HUES48 (cell line): ENCODE results near the gene TRIM62.

Experiments used
- H3K27ac ChIP-seq: one replicate; pipeline ENCODE4 v1.7.0; 2013; ENCODE audit warnings: low read depth, low read length, inconsistent platforms
- H3K27me3 ChIP-seq: 2 replicates; pipeline ENCODE4 v1.6.1; 2013; ENCODE audit warnings: mild to moderate bottlenecking, low read length; ENCODE audit not compliant: control insufficient read depth, insufficient read depth
- H3K36me3 ChIP-seq: 2 replicates; pipeline ENCODE4 v1.6.1; 2013; ENCODE audit warnings: low read length; ENCODE audit not compliant: control insufficient read depth, insufficient read depth
- H3K4me1 ChIP-seq: 2 replicates; pipeline ENCODE4 v1.6.1; 2013; ENCODE audit warnings: mild to moderate bottlenecking, low read length; ENCODE audit not compliant: control insufficient read depth, insufficient read depth
- H3K4me3 ChIP-seq: 2 replicates; pipeline ENCODE4 v1.5.1; 2013; ENCODE audit warnings: mild to moderate bottlenecking, low read depth, low read length
- H3K9ac ChIP-seq: 2 replicates; pipeline ENCODE4 v1.6.1; 2013; ENCODE audit warnings: mild to moderate bottlenecking, low read depth, low read length, moderate library complexity
- H3K9me3 ChIP-seq: 2 replicates; pipeline ENCODE4 v1.6.1; 2013; ENCODE audit warnings: low read length; ENCODE audit not compliant: control insufficient read depth, insufficient read depth

Gene TRIM62

DNA sequence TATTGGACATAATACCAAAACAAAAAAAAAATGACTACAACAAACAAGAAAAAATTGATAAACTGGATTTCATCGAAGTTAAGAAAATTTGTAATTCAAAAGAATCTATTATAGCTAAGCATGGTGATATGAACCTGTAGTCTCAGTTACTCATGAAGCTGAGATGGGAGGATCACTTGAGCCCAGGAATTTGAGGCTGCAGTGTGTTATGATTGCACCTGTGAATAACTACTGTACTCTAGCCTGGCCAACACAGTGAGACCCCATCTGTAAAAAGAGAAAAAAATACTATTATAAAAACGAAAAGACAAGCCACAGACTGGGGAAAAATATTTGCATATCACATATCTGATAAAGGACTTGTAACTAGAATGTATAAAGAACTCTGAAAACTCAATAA, 24.5 kb upstream of the TRIM62 start:
- no peak overlapping the region for H3K4me3 ChIP-seq
- H3K9ac ChIP-seq = no peak overlapping the region
- no peak overlapping the region for H3K27ac ChIP-seq
- no peaks in the 10 kb centered on the region for H3K9me3 ChIP-seq
- no peaks in the 10 kb centered on the region for H3K4me1 ChIP-seq
- no peaks in the 10 kb centered on the region for H3K36me3 ChIP-seq
- no peaks in the 10 kb centered on the region for H3K27me3 ChIP-seq

DNA sequence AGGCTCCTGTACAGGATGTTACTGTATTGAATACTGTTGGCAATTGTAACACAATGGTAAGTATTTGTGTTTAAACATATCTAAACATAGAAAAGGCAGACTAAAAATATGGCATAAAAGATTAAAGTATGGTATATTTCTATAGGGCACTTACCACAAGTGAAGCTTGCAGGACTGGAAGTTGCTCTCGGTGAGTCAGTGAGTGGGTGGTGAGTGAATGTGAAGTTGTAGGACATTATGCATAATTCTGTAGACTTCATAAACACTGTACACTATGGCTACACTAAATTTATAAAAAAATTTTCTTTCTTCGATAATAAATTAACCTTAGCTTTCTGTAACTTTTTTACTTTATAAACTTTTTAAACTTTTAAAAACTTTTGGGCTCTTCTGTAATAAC, 13.7 kb upstream of the TRIM62 start:
- Histone ChIP-seq H3K36me3 (no peaks in the 10 kb centered on the region), H3K9ac (no peak overlapping the region), H3K27ac (no peak overlapping the region), H3K4me1 (no peaks in the 10 kb centered on the region), H3K4me3 (no peak overlapping the region), H3K9me3 (no peaks in the 10 kb centered on the region), H3K27me3 (no peaks in the 10 kb centered on the region; the same call in 1 of the 2 replicates)

DNA sequence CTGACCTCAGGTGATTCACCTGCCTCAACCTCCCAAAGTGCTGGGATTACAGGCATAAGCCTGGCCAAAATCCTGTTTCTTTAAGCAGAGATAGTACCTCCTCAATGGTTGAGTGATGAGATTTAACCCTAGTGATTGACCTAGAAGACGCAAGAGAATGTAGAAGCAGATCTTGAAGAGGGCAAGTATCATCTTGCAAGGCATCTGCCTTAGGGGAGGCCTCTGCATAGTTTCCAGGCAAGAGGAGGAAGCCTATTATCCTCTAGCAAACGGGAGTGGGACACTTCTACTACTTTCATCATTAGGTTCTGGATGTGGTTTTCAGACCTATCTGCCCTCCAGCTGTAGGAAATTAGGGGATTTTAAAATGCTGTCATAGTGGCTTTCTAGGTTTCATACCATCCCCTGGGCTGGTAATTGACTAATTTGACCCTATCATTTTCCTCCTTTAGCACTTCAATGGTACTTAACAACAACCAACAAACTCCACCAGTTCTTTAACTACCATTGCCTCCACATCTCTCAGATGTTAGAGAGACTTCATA, 10.0 kb upstream of the TRIM62 start:
- Histone ChIP-seq H3K9me3 (no peaks in the 10 kb centered on the region), H3K4me3 (no peak overlapping the region), H3K27ac (no peak overlapping the region), H3K4me1 (no peaks in the 10 kb centered on the region), H3K36me3 (no peaks in the 10 kb centered on the region), H3K9ac (no peak overlapping the region), H3K27me3 (no peaks in the 10 kb centered on the region; the same call in 1 of the 2 replicates)

DNA sequence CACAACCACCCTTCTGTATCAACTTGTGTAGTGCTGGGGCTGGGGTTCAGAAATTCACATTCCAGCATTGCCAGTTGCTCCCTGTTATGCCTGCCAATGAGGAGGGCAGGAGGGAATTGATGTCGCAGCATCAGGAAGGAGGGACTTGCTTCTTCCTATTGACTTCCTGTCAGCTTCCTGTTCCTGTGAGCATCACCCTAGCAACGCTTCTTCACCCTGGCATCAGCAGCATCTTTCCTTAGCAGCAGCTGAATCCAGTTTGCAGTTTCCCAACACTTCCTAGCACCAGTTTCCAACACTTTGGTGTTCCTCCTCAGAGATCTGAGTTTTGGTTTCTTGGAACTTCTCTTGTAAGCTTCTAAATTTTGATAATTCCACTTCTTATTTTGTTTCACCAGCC, 8.9 kb upstream of the TRIM62 start:
- H3K4me3 ChIP-seq = no peak overlapping the region

DNA sequence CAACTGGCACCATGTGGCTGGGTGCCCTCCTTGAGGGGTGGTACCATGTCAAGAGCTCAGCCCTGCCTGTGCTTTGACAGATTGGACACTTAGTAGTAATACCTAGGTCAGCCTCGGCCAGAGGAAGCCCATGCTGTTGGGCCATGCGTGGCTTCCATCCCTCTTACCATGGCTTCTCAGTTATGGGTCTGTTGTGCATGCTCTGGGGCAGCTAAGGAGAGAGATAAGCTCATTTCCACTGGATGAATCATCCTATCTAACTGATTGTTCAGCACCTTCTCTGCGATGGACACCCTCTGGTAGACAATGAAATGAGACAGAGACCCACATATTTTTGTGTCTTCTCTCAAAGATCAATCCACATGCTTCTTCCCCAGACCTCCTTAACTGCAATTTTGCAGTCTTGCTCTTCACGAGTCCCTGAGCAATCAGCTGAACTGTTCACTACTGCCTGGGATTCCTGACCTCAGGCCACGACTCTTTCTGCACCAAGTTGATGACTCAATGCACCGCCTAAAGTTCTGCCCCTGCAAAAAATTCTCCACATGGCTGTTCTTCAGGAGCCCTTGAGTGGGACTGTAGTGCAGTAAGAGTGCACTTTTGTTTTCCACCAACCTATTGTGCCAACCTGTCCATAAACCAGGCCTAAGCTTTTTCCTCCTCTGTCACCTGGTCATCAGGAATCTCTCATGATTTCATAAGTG, 6.9 kb upstream of the TRIM62 start:
- H3K9me3 ChIP-seq = no peaks in the 10 kb centered on the region
- no peaks in the 10 kb centered on the region for H3K4me1 ChIP-seq
- H3K27me3 ChIP-seq = no peaks in the 10 kb centered on the region; the same call in 1 of the 2 replicates
- no peaks in the 10 kb centered on the region for H3K36me3 ChIP-seq
- no peak overlapping the region for H3K27ac ChIP-seq
- H3K9ac ChIP-seq = no peak overlapping the region
- no peak overlapping the region for H3K4me3 ChIP-seq

More for the DNA sequence above, 8.9 kb upstream of the TRIM62 start:
- H3K9me3 ChIP-seq = no peaks in the 10 kb centered on the region
- no peaks in the 10 kb centered on the region for H3K36me3 ChIP-seq
- no peaks in the 10 kb centered on the region for H3K4me1 ChIP-seq
- H3K27me3 ChIP-seq = no peaks in the 10 kb centered on the region; the same call in 1 of the 2 replicates
- no peak overlapping the region for H3K27ac ChIP-seq
- no peak overlapping the region for H3K9ac ChIP-seq

DNA sequence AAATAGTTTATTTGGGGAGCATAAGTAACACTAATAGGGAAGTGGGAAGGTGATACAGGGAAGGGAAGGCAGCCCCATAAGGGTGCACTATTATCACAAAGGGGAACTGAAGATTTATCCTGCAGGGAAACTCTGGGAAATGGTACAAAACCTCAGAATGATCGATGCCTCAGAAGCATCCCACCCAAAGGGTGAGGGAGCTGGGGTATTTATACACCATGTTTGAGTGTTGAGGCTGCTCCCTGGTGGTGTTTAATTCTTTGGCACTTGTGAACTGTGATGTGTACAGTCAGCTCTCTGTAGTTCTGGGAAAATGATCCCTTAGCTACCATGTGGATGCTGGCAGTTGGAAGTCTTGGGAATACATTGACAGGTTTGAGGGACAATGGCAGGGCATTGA, 5.1 kb upstream of the TRIM62 start:
- H3K36me3 ChIP-seq = no peaks in the 10 kb centered on the region

DNA sequence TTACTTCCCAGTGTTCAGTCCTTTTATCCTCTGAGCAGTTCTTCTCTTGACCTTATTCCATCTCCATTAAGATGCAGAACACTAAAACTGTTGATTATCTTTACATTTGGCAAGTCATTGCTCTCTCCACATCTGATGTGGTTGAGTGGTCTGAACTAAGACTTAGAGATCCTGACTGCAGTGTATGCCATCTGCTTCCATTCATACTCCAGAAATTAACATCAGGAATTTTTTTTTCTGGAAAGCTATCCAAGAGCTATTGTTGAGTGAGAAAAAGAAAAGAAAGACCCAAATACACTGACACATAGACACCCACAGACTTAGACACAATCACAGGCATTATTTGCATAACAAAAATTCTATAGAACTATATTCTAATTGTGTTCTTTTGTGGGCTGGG, 3.7 kb upstream of the TRIM62 start:
- Histone ChIP-seq H3K9me3 (no peaks in the 10 kb centered on the region), H3K4me3 (no peak overlapping the region), H3K36me3 (no peaks in the 10 kb centered on the region), H3K9ac (no peak overlapping the region), H3K27ac (no peak overlapping the region), H3K4me1 (peaks cover 10% of the 10 kb centered on the region; the same call in 1 of the 2 replicates), H3K27me3 (no peaks in the 10 kb centered on the region; the same call in 1 of the 2 replicates)

More for the DNA sequence above, 5.1 kb upstream of the TRIM62 start:
- no peak overlapping the region for H3K4me3 ChIP-seq
- H3K9ac ChIP-seq = no peak overlapping the region
- H3K27me3 ChIP-seq = no peaks in the 10 kb centered on the region; the same call in 1 of the 2 replicates
- H3K27ac ChIP-seq = no peak overlapping the region
- peaks cover 10% of the 10 kb centered on the region; the same call in 1 of the 2 replicates for H3K4me1 ChIP-seq
- no peaks in the 10 kb centered on the region for H3K9me3 ChIP-seq

DNA sequence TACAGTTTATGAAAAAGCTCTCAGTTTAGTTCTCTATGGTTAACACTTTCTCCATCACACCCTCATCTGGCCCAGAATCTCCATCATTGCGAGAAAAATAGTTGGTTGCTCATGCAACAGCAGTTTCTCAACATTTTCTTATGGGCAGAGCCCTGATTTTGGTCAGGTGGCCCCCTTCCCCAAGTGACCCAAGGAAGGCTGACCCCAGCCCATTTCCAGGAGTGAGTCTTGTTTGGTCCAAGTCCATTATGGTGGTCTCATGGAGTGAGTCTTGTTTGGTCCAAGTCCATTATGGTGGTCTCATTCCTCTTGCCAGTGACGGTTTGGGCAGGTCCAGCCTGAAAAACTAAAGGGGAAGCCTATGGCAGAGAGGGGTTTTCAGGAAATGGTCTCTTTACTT, 1.5 kb upstream of the TRIM62 start:
- no peak overlapping the region for H3K9ac ChIP-seq

DNA sequence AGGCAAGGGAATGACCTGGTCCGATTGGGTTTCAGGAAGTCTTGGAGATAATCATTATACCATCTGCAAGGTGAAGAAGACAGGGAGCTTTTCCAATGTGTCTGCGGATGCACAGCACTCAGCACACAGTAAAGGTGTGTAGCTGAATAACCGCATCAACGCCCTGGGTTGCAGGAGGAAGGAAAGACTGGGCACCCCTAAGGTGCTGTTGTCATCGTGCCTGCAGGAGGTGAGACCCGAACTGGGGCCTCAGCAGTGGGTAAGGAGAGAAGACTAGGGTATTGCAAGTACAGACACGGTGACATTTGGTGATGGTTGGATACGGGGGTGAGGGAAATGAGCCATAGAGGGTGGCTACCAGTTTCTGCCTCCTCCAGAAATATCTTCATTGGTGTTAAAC, 1.1 kb upstream of the TRIM62 start:
- Histone ChIP-seq H3K4me3 (no peak overlapping the region), H3K27ac (no peak overlapping the region), H3K9ac (no peak overlapping the region), H3K4me1 (peaks cover 10% of the 10 kb centered on the region; the same call in 1 of the 2 replicates), H3K27me3 (no peaks in the 10 kb centered on the region; the same call in 1 of the 2 replicates), H3K36me3 (no peaks in the 10 kb centered on the region), H3K9me3 (no peaks in the 10 kb centered on the region)

More for the DNA sequence above, 1.5 kb upstream of the TRIM62 start:
- Histone ChIP-seq H3K9me3 (no peaks in the 10 kb centered on the region), H3K27me3 (no peaks in the 10 kb centered on the region; the same call in 1 of the 2 replicates), H3K4me1 (peaks cover 10% of the 10 kb centered on the region; the same call in 1 of the 2 replicates), H3K36me3 (no peaks in the 10 kb centered on the region), H3K27ac (no peak overlapping the region), H3K4me3 (no peak overlapping the region)

DNA sequence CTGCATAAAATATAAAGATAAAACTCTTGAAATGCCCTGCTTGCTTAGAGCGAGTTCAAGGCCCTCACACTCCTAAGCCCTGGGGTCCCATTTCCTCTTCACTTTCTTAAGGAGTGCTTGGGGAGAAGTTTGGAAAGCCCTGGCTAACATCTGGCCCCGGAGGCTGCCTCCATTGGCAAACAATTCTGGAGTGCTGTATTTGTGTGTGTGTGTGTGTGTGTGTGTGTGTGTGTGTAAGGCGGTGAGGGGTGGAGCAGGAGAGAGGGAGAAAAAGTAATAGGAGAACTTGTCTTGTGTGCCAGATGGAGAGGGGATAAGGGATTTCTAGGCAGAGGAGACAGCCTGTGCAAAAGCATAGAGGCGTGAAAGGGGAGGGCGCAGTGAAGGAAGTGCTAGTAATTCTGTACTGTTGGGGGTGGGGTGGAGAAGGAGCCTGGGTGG, 578 bp upstream of the TRIM62 start:
- Histone ChIP-seq H3K4me1 (peaks cover 10% of the 10 kb centered on the region; the same call in 1 of the 2 replicates), H3K4me3 (peak overlapping the region; percentile 69), H3K36me3 (no peaks in the 10 kb centered on the region), H3K9me3 (no peaks in the 10 kb centered on the region), H3K27ac (no peak overlapping the region), H3K9ac (no peak overlapping the region), H3K27me3 (no peaks in the 10 kb centered on the region; the same call in 1 of the 2 replicates)
